WTC11 (cell line): Measurements from ENCODE around the gene CDH16. TPM values are rescaled to one million over a fixed set of nuclear protein-coding genes. Genes with fewer than 3 reads are reported as not detected.

ENCODE experiments used
- ATAC-seq: fragments of 200-7000 bp; cut with Tn5 transposase; 2 replicates; pipeline ENCODE4 v1.10.0; 2021; ENCODE audit warnings: mild to moderate bottlenecking, moderate library complexity
- CTCF ChIA-PET: fragments of 300-600 bp; sonication (Branson Sonifier 250); formaldehyde crosslinking; loops from one replicate; lab custom pipeline; 2021; ENCODE audit warnings: antibody characterized with exemption; lab: Charles Lee
- POLR2A ChIA-PET: fragments of 350-600 bp; sonication (Branson Sonifier 250); formaldehyde crosslinking; loops from one replicate; lab custom pipeline; 2021; ENCODE audit warnings: antibody characterized with exemption; lab: Charles Lee
- DNase-seq: peaks from one replicate; pipeline ENCODE4 v3.0.0; 2021; ENCODE audit warnings: low spot score
- H3K27ac Mint-ChIP-seq: 2 replicates; pipeline ENCODE4 v1.8.0; 2021; ENCODE audit warnings: mixed read lengths
- H3K27me3 Mint-ChIP-seq: 2 replicates; pipeline ENCODE4 v1.8.0; 2021; ENCODE audit warnings: low read depth, mild to moderate bottlenecking, moderate library complexity, mixed read lengths
- H3K36me3 Mint-ChIP-seq: 2 replicates; pipeline ENCODE4 v1.8.0; 2021; ENCODE audit warnings: mixed read lengths
- H3K4me1 Mint-ChIP-seq: 2 replicates; pipeline ENCODE4 v1.8.0; 2022; ENCODE audit warnings: mixed read lengths
- H3K4me3 Mint-ChIP-seq: 2 replicates; pipeline ENCODE4 v1.8.0; 2021; ENCODE audit warnings: mild to moderate bottlenecking, moderate library complexity, mixed read lengths
- H3K9me3 Mint-ChIP-seq: 2 replicates; pipeline ENCODE4 v1.8.0; 2021; ENCODE audit warnings: mixed read lengths
- CBFB ChIP-seq: sonication (generic); formaldehyde crosslinking; IDR thresholded peaks from 2 replicates; pipeline ENCODE4 v1.8.1; 2022; ENCODE audit warnings: mild to moderate bottlenecking, low read depth, missing genetic modification reagents
- E2F4 ChIP-seq: sonication (generic); formaldehyde crosslinking; IDR thresholded peaks from 2 replicates; pipeline ENCODE4 v1.8.1; 2022; ENCODE audit warnings: low read depth, mild to moderate bottlenecking, moderate library complexity, missing genetic modification reagents, borderline replicate concordance
- ELF4 ChIP-seq: sonication (generic); formaldehyde crosslinking; IDR thresholded peaks from 2 replicates; pipeline ENCODE4 v1.8.1; 2022; ENCODE audit warnings: low read depth, mild to moderate bottlenecking, moderate library complexity, missing genetic modification reagents
- ESRRA ChIP-seq: sonication (generic); formaldehyde crosslinking; IDR thresholded peaks from 2 replicates; pipeline ENCODE4 v1.8.1; 2022; ENCODE audit warnings: mild to moderate bottlenecking, missing genetic modification reagents, borderline replicate concordance
- ETV6 ChIP-seq: sonication (generic); formaldehyde crosslinking; IDR thresholded peaks from 2 replicates; pipeline ENCODE4 v1.8.1; 2022; ENCODE audit warnings: mild to moderate bottlenecking, missing genetic modification reagents
- HMGA2 ChIP-seq: fragments of 250-450 bp; sonication (Bioruptor Pico); IDR thresholded peaks from 2 replicates; pipeline ENCODE4 v1.4.0; 2021; ENCODE audit warnings: mild to moderate bottlenecking, moderate library complexity
- KAT7 ChIP-seq: sonication (generic); formaldehyde crosslinking; IDR thresholded peaks from 2 replicates; pipeline ENCODE4 v1.8.1; 2023; ENCODE audit warnings: missing genetic modification reagents, mild to moderate bottlenecking, borderline replicate concordance
- NFYB ChIP-seq: sonication (generic); formaldehyde crosslinking; conservative IDR thresholded peaks from 2 replicates; pipeline ENCODE4 v1.8.0; 2022; ENCODE audit warnings: low read depth, missing genetic modification reagents
- NR2C2 ChIP-seq: sonication (generic); formaldehyde crosslinking; IDR thresholded peaks from 2 replicates; pipeline ENCODE4 v1.8.0; 2022; ENCODE audit warnings: mild to moderate bottlenecking, missing genetic modification reagents
- PRDM15 ChIP-seq: sonication (generic); formaldehyde crosslinking; IDR thresholded peaks from 2 replicates; pipeline ENCODE4 v1.8.0; 2022; ENCODE audit warnings: missing genetic modification reagents
- PRRX2 ChIP-seq: fragments of 250-450 bp; sonication (Bioruptor Pico); IDR thresholded peaks from 2 replicates; pipeline ENCODE4 v1.8.0; 2021; ENCODE audit warnings: mild to moderate bottlenecking
- SMAD4 ChIP-seq: sonication (generic); formaldehyde crosslinking; IDR thresholded peaks from 2 replicates; pipeline ENCODE4 v1.8.0; 2022; ENCODE audit warnings: mild to moderate bottlenecking, missing genetic modification reagents
- SP1 ChIP-seq: sonication (generic); formaldehyde crosslinking; conservative IDR thresholded peaks from 2 replicates; pipeline ENCODE4 v1.8.1; 2022; ENCODE audit warnings: missing genetic modification reagents
- TEAD1 ChIP-seq: sonication (generic); formaldehyde crosslinking; IDR thresholded peaks from 2 replicates; pipeline ENCODE4 v1.8.0; 2022; ENCODE audit warnings: mild to moderate bottlenecking, missing genetic modification reagents
- ZNF121 ChIP-seq: sonication (generic); formaldehyde crosslinking; IDR thresholded peaks from 2 replicates; pipeline ENCODE4 v1.8.0; 2023; ENCODE audit warnings: missing genetic modification reagents
- ZNF232 ChIP-seq: sonication (generic); formaldehyde crosslinking; IDR thresholded peaks from 2 replicates; pipeline ENCODE4 v1.8.0; 2022; ENCODE audit warnings: mild to moderate bottlenecking, missing genetic modification reagents
- total RNA-seq: library from RNA; stranded (reverse); gene quantifications from 3 replicates; pipeline ENCODE4 v1.2.3, GENCODE V29; 2021
- TF ChIP-seq, protein P1 (sequence below): sonication (generic); formaldehyde crosslinking; IDR thresholded peaks from 2 replicates; pipeline ENCODE4 v1.8.1; 2023; ENCODE audit warnings: mild to moderate bottlenecking, moderate library complexity, missing genetic modification reagents
- TF ChIP-seq, protein P2 (sequence below): sonication (generic); formaldehyde crosslinking; IDR thresholded peaks from 2 replicates; pipeline ENCODE4 v1.8.1; 2023; ENCODE audit warnings: mild to moderate bottlenecking, missing genetic modification reagents, moderate library complexity

The CDH16 gene
- total RNA-seq, 1 experiment from 2014 or later = not detected

- ATAC-seq (peak; percentile 11), DNase-seq (peak; percentile 26)
- POLR2A ChIA-PET = no interaction called here
- no peak within 1 kb of the TSS for H3K27ac Mint-ChIP-seq
- H3K27me3 Mint-ChIP-seq = peaks cover 59% of the 10 kb centered on the region
- H3K4me3 Mint-ChIP-seq = peak within 1 kb of the TSS; percentile 73
- H3K9me3 Mint-ChIP-seq = no peaks in the 10 kb centered on the region
- peaks cover 7% of the 10 kb centered on the region; the same call in 1 of the 2 replicates for H3K4me1 Mint-ChIP-seq
- H3K36me3 Mint-ChIP-seq = no peaks in the 10 kb centered on the region
- CTCF ChIA-PET = interaction anchor here (0.6 to 7.0 kb wide), 15 partner anchors 9 to 360 kb away, joined by 3 to 175 read pairs (median 4); partner anchors contain the start of genes CES3, NAE1 and PDP2
- TF ChIP-seq E2F4 = no peak
- no peak for TF ChIP-seq NFYB (CRISPR knock-in tag)
- TF ChIP-seq PRDM15 = no peak
- no peak for TF ChIP-seq PRRX2 (CRISPR knock-in tag)
- TF ChIP-seq SMAD4 (CRISPR knock-in tag) = no peak
- no peak for TF ChIP-seq KAT7 (CRISPR knock-in tag)
- no peak for TF ChIP-seq ETV6 (CRISPR knock-in tag)
- TF ChIP-seq, all 79 proteins: peak for 0
These were observed 6.7 kb upstream of the CDH16 start, which contains the start of gene RRAD for GRCh38 chr16:66925322-66925840. Gene RRAD (minus strand): TSS chr16:66925535. CDS start chr16:66925179, 356 bp downstream.

DNA sequence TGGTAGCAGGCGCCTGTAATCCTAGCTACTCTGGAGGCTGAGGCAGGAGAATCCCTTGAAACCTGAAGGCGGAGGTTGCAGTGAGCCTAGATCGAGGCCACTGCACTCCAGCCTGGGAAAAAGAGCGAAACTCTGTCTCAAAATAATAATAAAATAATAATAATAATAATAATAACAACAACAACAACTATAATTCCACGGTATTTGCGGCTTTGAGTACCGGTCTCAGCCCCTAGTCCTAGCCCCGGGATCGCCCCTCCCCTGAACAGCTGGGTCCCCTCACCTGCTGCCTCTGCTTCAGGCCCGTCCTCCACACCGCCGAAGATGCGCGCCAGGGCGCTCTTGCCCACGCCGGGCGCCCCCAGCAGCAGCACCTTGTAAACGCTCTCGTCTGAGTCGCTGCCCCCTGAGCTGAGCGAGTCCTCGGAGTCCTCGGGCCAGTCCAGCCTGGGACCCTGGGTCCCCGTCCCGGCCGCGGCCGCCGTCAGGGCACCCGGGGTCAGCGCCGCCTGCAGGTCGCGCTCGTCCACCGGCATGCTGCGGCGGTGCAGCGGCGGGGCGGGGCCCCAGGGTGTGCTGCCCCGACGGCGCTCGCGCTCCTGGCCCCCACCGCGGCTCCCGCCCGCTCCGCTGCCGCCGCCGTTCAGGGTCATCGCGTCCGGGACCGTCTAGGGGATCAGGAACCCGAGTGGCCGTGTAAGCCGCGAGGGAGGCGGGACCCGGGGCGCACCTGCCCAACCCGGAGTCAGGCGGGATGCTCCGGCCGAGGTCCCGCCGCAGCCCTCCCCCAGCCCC, 6.0 kb upstream of the CDH16 start:
- peaks cover 7% of the 10 kb centered on the region; the same call in 1 of the 2 replicates for H3K4me1 Mint-ChIP-seq
- peak overlapping the region; percentile 73 for H3K4me3 Mint-ChIP-seq
- H3K27me3 Mint-ChIP-seq = peaks cover 59% of the 10 kb centered on the region
- ChIA-PET POLR2A (no interaction called here), CTCF (interaction anchor here (0.6 to 7.0 kb wide), 12 partner anchors 8 to 716 kb away, joined by 3 to 175 read pairs (median 4); partner anchors contain the start of genes CES3, NAE1 and PDP2)
- peak; percentile 74 for DNase-seq
- peak; percentile 85 for ATAC-seq
- no peaks in the 10 kb centered on the region for H3K9me3 Mint-ChIP-seq
- no peaks in the 10 kb centered on the region for H3K36me3 Mint-ChIP-seq
- TF ChIP-seq SP1 (CRISPR knock-in tag) (peak; percentile 50), ZNF232 (no peak), CBFB (no peak), TEAD1 (CRISPR knock-in tag) (peak; percentile 53; the same call in 1 of the 2 replicates), NR2C2 (CRISPR knock-in tag) (no peak), ETV6 (CRISPR knock-in tag) (peak; percentile 50; the same call in 1 of the 2 replicates), ZNF121 (peak; percentile 65), ESRRA (CRISPR knock-in tag) (peak; percentile 26; the same call in 1 of the 2 replicates), ELF4 (CRISPR knock-in tag) (no peak), HMGA2 (CRISPR knock-in tag) (peak; percentile 54)
- TF ChIP-seq, protein P1, sequence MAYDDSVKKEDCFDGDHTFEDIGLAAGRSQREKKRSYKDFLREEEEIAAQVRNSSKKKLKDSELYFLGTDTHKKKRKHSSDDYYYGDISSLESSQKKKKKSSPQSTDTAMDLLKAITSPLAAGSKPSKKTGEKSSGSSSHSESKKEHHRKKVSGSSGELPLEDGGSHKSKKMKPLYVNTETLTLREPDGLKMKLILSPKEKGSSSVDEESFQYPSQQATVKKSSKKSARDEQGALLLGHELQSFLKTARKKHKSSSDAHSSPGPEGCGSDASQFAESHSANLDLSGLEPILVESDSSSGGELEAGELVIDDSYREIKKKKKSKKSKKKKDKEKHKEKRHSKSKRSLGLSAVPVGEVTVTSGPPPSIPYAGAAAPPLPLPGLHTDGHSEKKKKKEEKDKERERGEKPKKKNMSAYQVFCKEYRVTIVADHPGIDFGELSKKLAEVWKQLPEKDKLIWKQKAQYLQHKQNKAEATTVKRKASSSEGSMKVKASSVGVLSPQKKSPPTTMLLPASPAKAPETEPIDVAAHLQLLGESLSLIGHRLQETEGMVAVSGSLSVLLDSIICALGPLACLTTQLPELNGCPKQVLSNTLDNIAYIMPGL (CRISPR knock-in tag) = peak; percentile 73
- TF ChIP-seq, protein P2, sequence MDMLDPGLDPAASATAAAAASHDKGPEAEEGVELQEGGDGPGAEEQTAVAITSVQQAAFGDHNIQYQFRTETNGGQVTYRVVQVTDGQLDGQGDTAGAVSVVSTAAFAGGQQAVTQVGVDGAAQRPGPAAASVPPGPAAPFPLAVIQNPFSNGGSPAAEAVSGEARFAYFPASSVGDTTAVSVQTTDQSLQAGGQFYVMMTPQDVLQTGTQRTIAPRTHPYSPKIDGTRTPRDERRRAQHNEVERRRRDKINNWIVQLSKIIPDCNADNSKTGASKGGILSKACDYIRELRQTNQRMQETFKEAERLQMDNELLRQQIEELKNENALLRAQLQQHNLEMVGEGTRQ (CRISPR knock-in tag) = 0 out of 2 replicates have a peak, but pooled peaks have one; percentile 12
- no peak overlapping the region for H3K27ac Mint-ChIP-seq
